Psoas muscle (tissue), 8 donors: Measurements from ENCODE around the gene ARID4B. TPM values are rescaled to one million over a fixed set of nuclear protein-coding genes. Genes with fewer than 3 reads are reported as not detected.

ENCODE experiments used
- ATAC-seq, 4 donors: fragments of 200-7000 bp; cut with Tn5 transposase; one replicate each; pipeline ENCODE4 v1.9.1; 2020; ENCODE audit warnings: moderate library complexity in 3 of 4, mild to moderate bottlenecking in 2 of 4
- DNase-seq, 2 donors: peaks; one replicate each; pipeline ENCODE4 v3.0.0-alpha.2; 2020
- H3K27ac ChIP-seq: fragments of 200-600 bp; one replicate; pipeline ENCODE4 v1.8.0; 2022
- H3K27me3 ChIP-seq, 3 donors: fragments of 200-600 bp in 1 of 3; one replicate each; pipeline versions ENCODE4 v1.6.1 to v1.8.0; 2013 to 2022; ENCODE audit warnings: low read length in 2 of 3, mild to moderate bottlenecking in 2 of 3, moderate library complexity in 1 of 3; ENCODE audit not compliant: insufficient read depth in 3 of 3
- H3K36me3 ChIP-seq, 2 donors: fragments of 200-600 bp in 1 of 2; one replicate each; pipeline versions ENCODE4 v1.6.1 to v1.8.0; 2013 to 2022; ENCODE audit warnings: low read depth in 1 of 2, mild to moderate bottlenecking in 1 of 2, moderate library complexity in 1 of 2; ENCODE audit not compliant: insufficient read depth in 1 of 2
- H3K4me1 ChIP-seq: fragments of 200-600 bp; one replicate; pipeline ENCODE4 v1.8.0; 2022
- H3K4me3 ChIP-seq: fragments of 200-600 bp; one replicate; pipeline ENCODE4 v1.8.0; 2022; ENCODE audit warnings: mild to moderate bottlenecking
- H3K9me3 ChIP-seq: fragments of 200-600 bp; one replicate; pipeline ENCODE4 v1.8.0; 2022
- WGBS, 3 donors: extraction: QIAGEN DNeasy Blood & Tissue Kit; methylation state at CpG; one replicate each; pipeline versions ENCODE4 v1.1.6 to v1.1.7; 2013; 5-methylcytosine and 5-hydroxymethylcytosine counted together
- intact Hi-C, 2 donors: fragments of 100-400 bp; cut with DNase I; formaldehyde crosslinking; loops; one replicate each; pipeline versions ENCODE4 v1.11.0 to v1.14.2; 2022
- polyA plus RNA-seq, 3 donors: library from polyadenylated mRNA; stranded (reverse); fragments of 200-250 nt; gene quantifications; one replicate each; pipeline ENCODE4 v1.2.3, GENCODE V29; 2013
- total RNA-seq, 4 donors: library from RNA; stranded (reverse); fragmentation: NEBNext Ultra II Directional in 2 of 4; extraction: Animal tissue kit (Norgen Biotek cat#: 25700) in 2 of 4; gene quantifications; one replicate each; pipeline versions ENCODE4 v1.2.1 to v1.2.4, GENCODE V29; 2021 to 2023
- TF ChIP-seq, protein P1 (sequence below): fragments of 200-600 bp; IDR thresholded peaks from one replicate; pipeline ENCODE4 v1.8.0; 2022; ENCODE audit warnings: antibody characterized with exemption
- donor health status: healthy with polysubstance abuse.
- donor health status: DM: no; HTN: no; CAD: no; lungs with moderate emphysema.
- donor health status: Bipolar disorder and iron deficiency.
- donor health status: healthy.
- donor health status: DM: yes; HTN: yes; CAD: no.
- donor health status: DM: no; HTN: no; CAD: no.
- donor health status: DM: no; HTN: no; CAD: no.
- donor health status: DM: yes; HTN: yes; CAD: no.

The ARID4B gene
- total and polyA plus RNA-seq, 7 donors = 2.9 to 16.0 (median 13.7) TPM

DNA sequence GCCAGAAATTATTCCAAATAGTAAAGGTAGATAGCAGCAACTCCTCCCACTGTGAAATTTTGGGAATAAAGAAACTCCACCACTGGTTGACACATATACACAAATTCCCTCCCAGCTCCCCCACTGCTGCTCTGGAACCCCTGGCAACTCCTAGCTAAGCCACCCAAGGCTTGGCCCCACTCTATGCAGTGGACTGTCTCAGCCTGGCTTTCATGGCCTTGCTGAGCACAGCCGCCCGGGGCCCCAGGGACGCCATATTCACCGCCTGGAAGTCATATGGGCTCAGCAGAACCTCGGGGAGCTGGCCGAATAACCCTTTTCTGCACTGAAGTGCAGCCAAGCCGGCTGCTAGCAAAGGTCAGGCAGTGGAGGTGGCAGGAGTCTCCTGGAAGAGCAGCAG is 151.5 kb downstream of the ARID4B start:
- intact Hi-C loops = no loop called here
- no peaks in the 10 kb centered on the region for H3K4me1 ChIP-seq
- peaks cover 6 to 71% of the 10 kb centered on the region in 2 donors for H3K36me3 ChIP-seq
- H3K4me3 ChIP-seq = no peak overlapping the region
- no peaks in the 10 kb centered on the region for H3K27me3 ChIP-seq
- no peaks in the 10 kb centered on the region for H3K9me3 ChIP-seq
- TF ChIP-seq, protein P1, sequence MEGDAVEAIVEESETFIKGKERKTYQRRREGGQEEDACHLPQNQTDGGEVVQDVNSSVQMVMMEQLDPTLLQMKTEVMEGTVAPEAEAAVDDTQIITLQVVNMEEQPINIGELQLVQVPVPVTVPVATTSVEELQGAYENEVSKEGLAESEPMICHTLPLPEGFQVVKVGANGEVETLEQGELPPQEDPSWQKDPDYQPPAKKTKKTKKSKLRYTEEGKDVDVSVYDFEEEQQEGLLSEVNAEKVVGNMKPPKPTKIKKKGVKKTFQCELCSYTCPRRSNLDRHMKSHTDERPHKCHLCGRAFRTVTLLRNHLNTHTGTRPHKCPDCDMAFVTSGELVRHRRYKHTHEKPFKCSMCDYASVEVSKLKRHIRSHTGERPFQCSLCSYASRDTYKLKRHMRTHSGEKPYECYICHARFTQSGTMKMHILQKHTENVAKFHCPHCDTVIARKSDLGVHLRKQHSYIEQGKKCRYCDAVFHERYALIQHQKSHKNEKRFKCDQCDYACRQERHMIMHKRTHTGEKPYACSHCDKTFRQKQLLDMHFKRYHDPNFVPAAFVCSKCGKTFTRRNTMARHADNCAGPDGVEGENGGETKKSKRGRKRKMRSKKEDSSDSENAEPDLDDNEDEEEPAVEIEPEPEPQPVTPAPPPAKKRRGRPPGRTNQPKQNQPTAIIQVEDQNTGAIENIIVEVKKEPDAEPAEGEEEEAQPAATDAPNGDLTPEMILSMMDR = no peak
- no peak overlapping the region for H3K27ac ChIP-seq
- 72 to 84% (median 73%) methylated on average over 7 of the region's 7 CpGs for WGBS, 3 donors
- no peak for DNase-seq
- ATAC-seq = no peak

- intact Hi-C loops = no loop called here
- Histone ChIP-seq H3K4me1 (no peaks in the 10 kb centered on the region), H3K36me3 (peaks cover 6 to 78% of the 10 kb centered on the region in 2 donors), H3K4me3 (no peak overlapping the region), H3K27ac (no peak overlapping the region), H3K9me3 (no peaks in the 10 kb centered on the region), H3K27me3 (no peaks in the 10 kb centered on the region)
- DNase-seq (no peak), ATAC-seq (no peak)
- TF ChIP-seq, protein P1 = no peak
Observed at GRCh38 chr1:235169986-235170385, 158.0 kb downstream of the ARID4B start.

DNA sequence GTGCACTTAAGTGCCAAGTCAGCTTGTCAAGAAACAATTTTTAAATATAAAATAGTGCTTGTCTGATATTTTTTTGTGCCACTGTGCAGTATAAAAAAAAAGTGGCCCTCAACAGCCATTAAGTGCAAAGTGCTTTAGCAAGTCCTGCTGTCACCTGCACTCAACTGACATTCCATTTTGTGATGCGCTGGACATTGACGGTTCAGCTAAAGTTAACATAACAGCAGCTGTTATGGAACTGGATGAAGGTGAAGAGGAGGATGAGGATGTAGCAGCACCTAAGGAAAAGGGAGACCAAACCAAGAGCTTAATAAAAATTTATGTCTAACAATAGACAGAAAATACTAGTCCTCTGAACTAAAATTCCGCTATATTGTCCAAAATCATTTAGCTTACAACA is 159.6 kb downstream of the ARID4B start:
- no peaks in the 10 kb centered on the region for H3K9me3 ChIP-seq
- no peak for ATAC-seq
- 91 to 94% (median 91%) methylated on average over 3 of the region's 3 CpGs for WGBS, 3 donors
- TF ChIP-seq, protein P1 = no peak
- intact Hi-C loops = no loop called here
- H3K36me3 ChIP-seq = peaks cover 0 to 65% of the 10 kb centered on the region in 2 donors
- no peaks in the 10 kb centered on the region for H3K4me1 ChIP-seq
- no peak overlapping the region for H3K27ac ChIP-seq
- no peak overlapping the region for H3K4me3 ChIP-seq
- no peak for DNase-seq
- no peaks in the 10 kb centered on the region for H3K27me3 ChIP-seq

DNA sequence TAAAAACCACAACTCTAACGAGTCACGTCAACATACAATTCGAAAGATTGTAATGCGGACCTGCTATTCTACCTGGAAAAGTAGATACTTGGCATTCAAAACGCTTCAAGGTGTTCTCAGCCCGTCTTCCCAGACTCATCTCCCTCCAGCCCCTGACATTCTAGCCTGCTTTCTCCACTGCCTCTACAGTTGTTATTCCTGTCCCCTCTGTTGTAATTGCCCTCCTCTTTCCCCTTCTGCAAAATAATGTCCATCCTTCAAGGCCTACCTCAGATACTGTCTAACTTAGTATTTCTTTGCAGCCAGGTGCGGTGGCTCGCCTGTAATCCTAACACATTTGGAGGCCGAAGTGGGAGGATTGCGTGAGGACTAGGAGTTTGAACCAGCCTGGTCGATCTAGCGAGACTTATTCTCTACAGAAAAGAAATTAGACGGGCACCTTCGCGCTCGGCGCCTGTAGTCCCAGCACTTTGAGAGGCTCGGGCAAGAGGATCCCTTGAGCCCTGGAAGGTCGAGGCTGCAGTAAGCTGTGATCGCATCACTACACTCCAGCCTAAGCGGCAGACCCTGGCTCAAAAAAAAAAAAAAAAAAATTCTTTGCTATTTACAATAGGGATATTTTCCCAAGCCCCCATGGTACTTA is 166.2 kb downstream of the ARID4B start:
- WGBS, 3 donors = 62 to 66% (median 63%) methylated on average over 21 of the region's 21 CpGs
- Histone ChIP-seq H3K27me3 (no peaks in the 10 kb centered on the region), H3K27ac (peak overlapping the region; percentile 90), H3K9me3 (no peaks in the 10 kb centered on the region), H3K4me3 (peak overlapping the region; percentile 82), H3K36me3 (peaks cover 6 to 33% of the 10 kb centered on the region in 2 donors), H3K4me1 (peaks cover 7% of the 10 kb centered on the region)
- TF ChIP-seq, protein P1 = no peak
- ATAC-seq (peak in 2 of 4 donors; percentile 20 to 33), DNase-seq (no peak)
- intact Hi-C loops = loop anchor here in 1 of 2 donors (2.0 to 5.0 kb wide), 2 partner anchors 35 to 57 kb away; partner anchors contain the start of gene TOMM20
